ENCODE data around the gene OR2Z1.
"Not testable (repeated sequence)": the region's sequence is repeated elsewhere in the genome, so short reads cannot be mapped to it uniquely, and the experiment has no call there.

OR2Z1 gene

DNA sequence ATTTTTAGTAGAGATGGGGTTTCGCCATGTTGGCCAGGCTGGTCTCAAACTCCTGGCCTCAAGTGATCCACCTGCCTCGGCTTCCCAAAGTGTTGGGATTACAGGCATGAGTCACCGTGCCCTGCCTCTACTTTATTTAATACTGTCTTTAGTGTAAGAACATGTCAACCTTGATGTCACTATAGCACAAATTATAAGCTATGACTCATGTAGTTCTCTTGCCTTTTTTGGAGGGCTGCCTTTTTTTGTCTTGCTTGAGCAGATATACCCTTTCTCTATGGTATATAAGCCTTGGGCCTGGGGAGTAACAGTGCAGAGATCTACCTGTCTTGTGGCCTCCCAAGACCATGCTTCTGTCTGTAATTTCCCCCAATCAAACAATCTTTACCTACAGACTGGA, 16.1 kb upstream of the OR2Z1 start:
- not testable (repeated sequence) for DNase-seq

DNA sequence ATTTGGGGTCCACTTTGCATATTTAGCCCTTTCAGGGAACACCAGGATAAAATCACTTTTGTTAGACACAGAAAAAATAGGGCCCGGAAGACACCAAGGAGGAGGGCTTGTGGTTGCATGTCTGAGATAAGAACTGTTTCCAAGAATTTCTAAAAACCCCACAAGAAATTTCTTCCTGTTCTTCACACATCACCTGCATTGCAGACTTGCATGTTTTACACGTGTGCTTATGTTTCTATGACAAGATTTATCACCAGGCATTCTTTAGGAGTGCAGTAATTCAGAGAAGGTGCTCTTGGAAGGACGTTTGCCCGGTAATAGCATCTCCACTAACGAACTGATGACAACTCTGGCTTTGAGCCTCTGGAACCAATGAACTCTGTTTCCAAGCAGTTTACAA, 15.7 kb upstream of the OR2Z1 start:
- no peak for DNase-seq

DNA sequence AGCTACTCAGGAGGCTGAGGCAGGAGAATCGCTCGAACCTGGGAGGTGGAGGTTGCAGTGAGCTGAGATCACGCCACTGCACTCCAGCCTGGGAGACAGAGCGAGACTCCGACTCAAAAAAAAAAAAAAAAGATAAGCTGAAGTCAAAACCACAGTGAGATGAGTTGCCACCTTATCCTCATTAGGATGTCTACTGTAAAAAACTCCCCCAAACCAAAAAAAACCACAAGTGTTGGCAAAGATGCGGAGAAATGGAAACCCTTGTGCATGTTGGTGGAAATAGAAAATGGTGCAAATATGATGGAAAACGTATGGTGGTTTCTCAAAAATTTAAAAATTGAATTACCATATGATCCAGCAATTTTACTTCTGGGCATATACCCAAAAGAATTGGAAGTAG, 11.1 kb upstream of the OR2Z1 start:
- not testable (repeated sequence) for DNase-seq

DNA sequence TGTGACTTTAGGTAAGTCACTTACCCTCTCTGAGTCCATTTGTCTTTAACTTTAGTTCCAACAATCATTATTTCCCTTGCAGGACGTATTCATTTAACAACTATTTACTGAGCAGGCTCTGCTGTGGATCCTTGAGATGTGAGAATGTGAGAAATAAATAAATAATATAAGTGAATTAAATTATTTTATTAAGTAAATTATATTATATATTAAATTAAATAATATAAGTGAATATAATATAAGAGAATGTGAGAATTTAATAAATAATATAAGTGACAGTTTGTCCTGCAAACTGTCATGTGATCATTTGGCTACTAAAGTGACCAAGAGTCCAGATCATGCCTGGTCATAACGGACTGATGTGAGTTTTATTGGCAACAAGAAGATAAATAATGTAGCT, 598 bp downstream of the OR2Z1 start:
- DNase-seq: no peak

DNA sequence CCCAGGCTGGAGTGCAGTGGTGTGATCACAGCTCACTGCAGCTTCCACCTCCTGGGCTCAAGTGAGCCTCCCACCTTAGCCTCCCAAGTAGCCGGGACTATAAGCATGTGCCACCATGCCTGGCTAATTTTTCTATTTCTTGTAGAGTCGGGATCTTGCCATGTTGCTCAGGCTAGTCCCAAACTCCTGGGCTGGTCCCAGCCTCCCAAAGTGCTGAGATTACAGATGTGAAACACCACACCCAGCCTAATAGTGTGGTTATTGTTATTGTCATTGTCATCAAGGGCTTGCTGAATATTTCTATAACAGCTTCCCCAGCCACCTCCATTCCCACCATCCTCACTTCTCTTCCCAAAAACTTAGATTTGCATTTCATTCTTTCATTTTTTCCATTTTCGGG, 2.8 kb downstream of the OR2Z1 start:
- DNase-seq: no peak

DNA sequence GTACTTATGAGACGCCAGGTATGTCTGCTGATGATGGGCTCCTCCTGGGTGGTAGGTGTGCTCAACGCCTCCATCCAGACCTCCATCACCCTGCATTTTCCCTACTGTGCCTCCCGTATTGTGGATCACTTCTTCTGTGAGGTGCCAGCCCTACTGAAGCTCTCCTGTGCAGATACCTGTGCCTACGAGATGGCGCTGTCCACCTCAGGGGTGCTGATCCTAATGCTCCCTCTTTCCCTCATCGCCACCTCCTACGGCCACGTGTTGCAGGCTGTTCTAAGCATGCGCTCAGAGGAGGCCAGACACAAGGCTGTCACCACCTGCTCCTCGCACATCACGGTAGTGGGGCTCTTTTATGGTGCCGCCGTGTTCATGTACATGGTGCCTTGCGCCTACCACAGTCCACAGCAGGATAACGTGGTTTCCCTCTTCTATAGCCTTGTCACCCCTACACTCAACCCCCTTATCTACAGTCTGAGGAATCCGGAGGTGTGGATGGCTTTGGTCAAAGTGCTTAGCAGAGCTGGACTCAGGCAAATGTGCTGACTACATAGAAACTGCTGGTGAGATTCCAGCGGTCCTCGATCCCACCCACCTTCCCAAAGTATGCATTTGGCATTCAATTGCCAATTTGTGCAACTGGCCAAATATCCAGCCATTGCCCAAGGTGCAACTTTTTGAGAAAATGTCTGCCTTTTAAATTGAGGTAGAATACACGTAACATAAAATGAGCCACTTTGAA, 10.2 kb downstream of the OR2Z1 start:
- DNase-seq: no peak

DNA sequence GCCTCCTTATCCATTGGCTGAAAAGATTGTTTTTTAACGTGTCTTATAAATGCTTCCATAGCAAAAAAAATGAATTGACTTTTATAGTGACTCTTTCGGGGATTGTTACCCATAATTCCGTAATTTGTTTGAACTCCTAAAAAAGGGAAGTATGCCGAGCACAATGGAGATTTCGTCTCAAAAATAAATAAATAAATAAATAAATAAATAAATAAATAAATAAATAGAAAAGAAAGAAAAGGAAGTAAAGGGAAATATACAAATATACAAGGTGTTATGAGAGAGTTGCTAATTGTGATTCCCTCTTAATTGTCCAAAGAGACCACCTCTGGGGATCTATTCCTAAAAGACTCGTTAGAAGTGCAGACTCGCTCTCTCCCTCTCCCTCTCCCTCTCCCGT, 16.9 kb downstream of the OR2Z1 start:
- no peak for DNase-seq

DNA sequence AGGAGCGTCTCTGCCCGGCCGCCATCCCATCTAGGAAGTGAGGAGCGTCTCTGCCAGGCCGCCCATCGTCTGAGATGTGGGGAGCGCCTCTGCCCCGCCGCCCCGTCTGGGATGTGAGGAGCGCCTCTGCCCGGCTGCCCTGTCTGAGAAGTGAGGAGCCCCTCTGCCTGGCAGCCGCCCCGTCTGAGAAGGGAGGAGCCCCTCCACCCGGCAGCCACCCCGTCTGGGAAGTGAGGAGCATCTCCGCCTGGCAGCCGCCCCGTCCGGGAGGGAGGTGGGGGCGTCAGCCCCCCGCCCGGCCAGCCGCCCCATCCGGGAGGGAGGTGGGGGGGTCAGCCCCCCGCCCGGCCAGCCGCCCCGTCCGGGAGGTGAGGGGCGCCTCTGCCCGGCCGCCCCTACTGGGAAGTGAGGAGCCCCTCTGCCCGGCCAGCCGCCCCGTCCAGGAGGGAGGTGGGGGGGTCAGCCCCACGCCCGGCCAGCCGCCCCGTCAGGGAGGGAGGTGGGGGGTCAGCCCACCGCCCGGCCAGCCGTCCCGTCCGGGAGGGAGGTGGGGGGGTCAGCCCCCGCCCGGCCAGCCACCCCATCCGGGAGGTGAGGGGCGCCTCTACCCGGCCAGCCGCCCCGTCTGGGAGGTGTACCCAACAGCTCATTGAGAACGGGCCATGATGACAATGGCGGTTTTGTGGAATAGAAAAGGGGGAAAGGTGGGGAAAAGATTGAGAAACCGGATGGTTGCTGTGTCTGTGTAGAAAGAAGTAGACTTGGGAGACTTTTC, 18.0 kb downstream of the OR2Z1 start:
- DNase-seq: not testable (repeated sequence)

DNA sequence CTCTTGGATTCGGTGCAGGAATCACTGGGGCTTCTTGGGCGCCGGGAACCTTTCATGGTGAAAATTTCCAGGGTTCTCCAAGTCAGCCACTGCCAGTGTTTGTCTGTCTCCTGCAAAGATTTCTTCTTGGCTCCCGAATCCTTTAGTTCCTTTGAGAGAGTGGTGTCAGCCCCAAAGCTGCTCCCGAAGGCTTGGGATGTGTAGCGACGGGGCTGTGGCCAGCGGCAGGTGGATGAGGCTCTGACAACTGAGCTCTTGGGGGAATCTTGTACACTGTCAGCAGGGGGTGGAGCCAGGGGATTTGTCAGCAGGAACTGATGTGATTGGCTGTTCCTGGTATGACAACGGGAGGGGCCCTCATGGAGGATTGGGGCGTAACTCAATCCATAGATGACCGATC, 45.8 kb downstream of the OR2Z1 start:
- not testable (repeated sequence) for DNase-seq

DNA sequence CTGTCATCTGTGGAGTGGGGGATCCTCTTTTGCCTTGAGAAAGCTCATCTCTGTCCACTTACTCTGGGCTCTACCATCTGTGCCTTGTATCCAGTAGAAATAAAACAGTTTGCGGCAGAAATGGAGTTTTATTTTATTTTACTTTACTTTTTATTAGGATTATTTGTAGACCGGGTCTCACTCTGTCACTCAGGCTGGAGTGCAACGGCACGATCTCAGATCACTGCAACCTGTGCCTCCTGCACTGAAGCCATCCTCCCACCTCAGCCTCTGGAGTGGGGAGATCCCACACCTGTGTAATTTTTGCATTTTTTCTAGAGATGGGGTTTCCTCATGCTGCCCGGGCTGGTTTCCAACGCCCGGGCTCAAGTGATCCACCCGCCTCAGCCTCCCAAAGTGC, 47.8 kb downstream of the OR2Z1 start:
- not testable (repeated sequence) for DNase-seq

DNA sequence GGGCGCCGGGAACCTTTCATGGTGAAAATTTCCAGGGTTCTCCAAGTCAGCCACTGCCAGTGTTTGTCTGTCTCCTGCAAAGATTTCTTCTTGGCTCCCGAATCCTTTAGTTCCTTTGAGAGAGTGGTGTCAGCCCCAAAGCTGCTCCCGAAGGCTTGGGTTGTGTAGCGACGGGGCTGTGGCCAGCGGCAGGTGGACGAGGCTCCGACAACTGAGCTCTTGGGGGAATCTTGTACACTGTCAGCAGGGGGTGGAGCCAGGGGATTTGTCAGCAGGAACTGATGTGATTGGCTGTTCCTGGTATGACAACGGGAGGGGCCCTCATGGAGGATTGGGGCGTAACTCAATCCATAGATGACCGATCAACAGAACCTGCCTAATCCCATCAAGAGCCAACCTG, 52.2 kb downstream of the OR2Z1 start:
- DNase-seq: not testable (repeated sequence)

Measured in right forelimb (tissue), 1 donor.